ENCODE results near the gene NETO1.

Gene NETO1

GRCh38 chr18:72697706-72698105 is 170.1 kb downstream of the NETO1 start:
- H3K36me3 ChIP-seq (ENCODE audit: insufficient read depth, insufficient read length, low read length): no peaks in the 10 kb centered on the region
- no peaks in the 10 kb centered on the region for H3K4me1 ChIP-seq (ENCODE audit: insufficient read depth, insufficient read length)
- DNase-seq (ENCODE audit: low read depth, low spot score): no peak
- TF ChIP-seq YY1 (IDR thresholded peaks at IDR 0.05; ENCODE audit: insufficient read depth, insufficient read length) (no peak), ZNF274 (IDR thresholded peaks at IDR 0.05; ENCODE audit: low read depth, low read length) (no peak), SUZ12 (IDR thresholded peaks at IDR 0.05; ENCODE audit: extremely low read depth, insufficient read depth, insufficient read length) (no peak)
- H3K9ac ChIP-seq (ENCODE audit: insufficient read length, low read depth): no peak overlapping the region
- no peaks in the 10 kb centered on the region for H3K27me3 ChIP-seq (ENCODE audit: insufficient read depth, insufficient read length)
- no peak overlapping the region for H3K4me3 ChIP-seq (ENCODE audit: insufficient read length, low read depth)
- no peaks in the 10 kb centered on the region for H3K9me3 ChIP-seq (ENCODE audit: insufficient read depth, low read length)

DNA sequence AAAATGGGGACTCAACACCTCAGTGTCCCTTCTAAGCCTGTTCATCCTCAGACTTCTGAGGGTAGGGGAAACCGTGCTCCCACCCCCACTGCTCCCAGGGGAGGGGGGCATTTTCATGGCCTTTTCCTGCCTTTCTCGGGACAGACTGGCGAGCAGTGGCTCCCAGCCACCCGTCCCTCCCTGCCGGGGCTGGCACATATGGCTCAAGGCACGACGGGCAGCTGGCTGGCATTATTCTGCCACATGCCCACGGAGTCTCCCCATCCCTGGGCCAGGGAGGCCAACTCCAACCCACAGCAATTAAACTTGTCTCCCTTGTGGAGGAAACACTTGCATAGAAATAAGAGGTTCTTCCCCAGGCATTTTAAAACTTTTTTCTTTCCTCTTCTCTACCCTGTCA is 175.2 kb downstream of the NETO1 start:
- Histone ChIP-seq H3K4me3 (ENCODE audit: insufficient read length, low read depth) (no peak overlapping the region), H3K9ac (ENCODE audit: insufficient read length, low read depth) (no peak overlapping the region)

More for the DNA sequence above, 175.2 kb downstream of the NETO1 start:
- H3K9me3 ChIP-seq (ENCODE audit: insufficient read depth, low read length): no peaks in the 10 kb centered on the region
- no peak for DNase-seq (ENCODE audit: low read depth, low spot score)
- no peaks in the 10 kb centered on the region for H3K4me1 ChIP-seq (ENCODE audit: insufficient read depth, insufficient read length)
- TF ChIP-seq ZNF274 (IDR thresholded peaks at IDR 0.05; ENCODE audit: low read depth, low read length): no peak
- TF ChIP-seq SUZ12 (IDR thresholded peaks at IDR 0.05; ENCODE audit: extremely low read depth, insufficient read depth, insufficient read length): no peak
- no peak for TF ChIP-seq YY1 (IDR thresholded peaks at IDR 0.05; ENCODE audit: insufficient read depth, insufficient read length)
- no peaks in the 10 kb centered on the region for H3K36me3 ChIP-seq (ENCODE audit: insufficient read depth, insufficient read length, low read length)
- H3K27me3 ChIP-seq (ENCODE audit: insufficient read depth, insufficient read length): no peaks in the 10 kb centered on the region
